HCT116 (cell line): ENCODE data around the gene MEIOB. TPM values are rescaled to one million over a fixed set of nuclear protein-coding genes. Genes with fewer than 3 reads are reported as not detected.

Experiments used
- ATAC-seq: fragments of 200-7000 bp; cut with Tn5 transposase; 2 replicates; pipeline ENCODE4 v1.9.1; 2020; ENCODE audit warnings: mild to moderate bottlenecking, moderate library complexity
- BruUV-seq: library from RNA; stranded (reverse); fragments of 400-500 nt; replicated peaks from 2 replicates; lab custom pipeline; 2021; lab: Mats Ljungman, UMichigan
- CTCF ChIA-PET: fragments of 300-600 bp; sonication (Branson Sonifier 250); formaldehyde crosslinking; loops from one replicate; lab custom pipeline; 2021; ENCODE audit warnings: antibody characterized with exemption; lab: Charles Lee
- POLR2A ChIA-PET: fragments of 300-600, 350-600 bp; sonication (Branson Sonifier 250); formaldehyde crosslinking; loops from one replicate; lab custom pipeline; 2021; ENCODE audit warnings: antibody characterized with exemption; lab: Charles Lee
- RAD21 ChIA-PET, 2 experiments: fragments of 300-600 bp; sonication (Branson Sonifier 250); formaldehyde crosslinking; loops; one replicate each; lab custom pipeline; 2023; ENCODE audit warnings: low total read pairs in 2 of 2; ENCODE audit not compliant: uncharacterized antibody in 2 of 2, unreplicated experiment in 2 of 2, low non-redundant PET in 1 of 2; lab: Charles Lee
- DNase-seq: peaks from one replicate; pipeline ENCODE4 v3.0.0-alpha.2; 2010; ENCODE audit warnings: low read depth, low spot score
- H2AFZ ChIP-seq: fragments of 200-600 bp; shearing (Covaris generic), sonication (generic); 2 replicates; pipeline ENCODE4 v1.6.1; 2017; ENCODE audit warnings: low read depth, mixed run types, mixed read lengths, antibody characterized with exemption, low read length; ENCODE audit not compliant: poor library complexity, severe bottlenecking
- H3K27ac ChIP-seq: 2 replicates; pipeline ENCODE4 v1.5.1; 2012; ENCODE audit warnings: low read depth, low read length
- H3K27me3 ChIP-seq: fragments of 200-600 bp; sonication (generic); 2 replicates; pipeline ENCODE4 v1.6.1; 2016; ENCODE audit warnings: mixed run types, low read length, mixed read lengths; ENCODE audit not compliant: insufficient read depth
- H3K36me3 ChIP-seq, 2 experiments: fragments of 200-500 bp in 1 of 2; fragments of 200-600 bp in 1 of 2; sonication (Bioruptor generic) in 1 of 2; sonication (generic) in 1 of 2; 2 replicates each; pipeline versions ENCODE4 v1.5.1 to v1.6.1; 2014 to 2016; ENCODE audit warnings: low read length in 2 of 2, inconsistent platforms in 1 of 2, mixed read lengths in 1 of 2, mixed run types in 1 of 2; ENCODE audit not compliant: insufficient read depth in 2 of 2, control insufficient read depth in 1 of 2
- H3K4me1 ChIP-seq, 2 experiments: fragments of 200-600 bp in 1 of 2; sonication (generic) in 1 of 2; 2 replicates each; pipeline versions ENCODE4 v1.5.1 to v1.6.1; 2012 to 2017; ENCODE audit warnings: low read length in 2 of 2, inconsistent platforms in 1 of 2, mild to moderate bottlenecking in 1 of 2, mixed read lengths in 1 of 2, mixed run types in 1 of 2, moderate library complexity in 1 of 2; ENCODE audit not compliant: insufficient read depth in 2 of 2, control insufficient read depth in 1 of 2
- H3K4me2 ChIP-seq: fragments of 200-600 bp; sonication (generic); 2 replicates; pipeline ENCODE4 v1.6.1; 2017; ENCODE audit warnings: mixed run types, low read length, mixed read lengths
- H3K4me3 ChIP-seq, 2 experiments: fragments of 200-600 bp in 1 of 2; sonication (generic) in 1 of 2; replicated peaks in 1 of 2; 2 replicates each; pipeline ENCODE4 v1.5.1; 2011 to 2016; ENCODE audit warnings: low read length in 2 of 2, control low read depth in 1 of 2, low read depth in 1 of 2, mild to moderate bottlenecking in 1 of 2, mixed read lengths in 1 of 2, mixed run types in 1 of 2
- H3K79me2 ChIP-seq: fragments of 200-600 bp; sonication (generic); 2 replicates; pipeline ENCODE4 v1.6.1; 2017; ENCODE audit warnings: mild to moderate bottlenecking, mixed run types, low read length, moderate library complexity, mixed read lengths; ENCODE audit not compliant: insufficient read depth
- H3K9ac ChIP-seq: fragments of 200-600 bp; sonication (generic); 2 replicates; pipeline ENCODE4 v1.6.1; 2016; ENCODE audit warnings: low read length, mixed read lengths
- H3K9me2 ChIP-seq: fragments of 200-600 bp; sonication (generic), shearing (Covaris generic); 2 replicates; pipeline ENCODE4 v1.6.1; 2017; ENCODE audit warnings: mixed run types, mild to moderate bottlenecking, moderate library complexity; ENCODE audit not compliant: insufficient read depth
- H3K9me3 ChIP-seq, 2 experiments: fragments of 200-500 bp in 1 of 2; fragments of 200-600 bp in 1 of 2; sonication (Bioruptor generic) in 1 of 2; sonication (generic) in 1 of 2; 2 replicates each; pipeline ENCODE4 v1.6.1; 2014 to 2017; ENCODE audit warnings: low read length in 2 of 2, mixed read lengths in 2 of 2, inconsistent platforms in 1 of 2, low read depth in 1 of 2, mild to moderate bottlenecking in 1 of 2, mixed run types in 1 of 2, moderate library complexity in 1 of 2; ENCODE audit not compliant: control insufficient read depth in 1 of 2, insufficient read depth in 1 of 2
- H4K20me1 ChIP-seq: fragments of 200-600 bp; sonication (generic), shearing (Covaris generic); 2 replicates; pipeline ENCODE4 v1.6.1; 2017; ENCODE audit warnings: mixed run types, mild to moderate bottlenecking, moderate library complexity; ENCODE audit not compliant: insufficient read depth
- CBX3 ChIP-seq: IDR thresholded peaks from 2 replicates; pipeline ENCODE4 v1.6.1; 2012; ENCODE audit warnings: low read depth
- CEBPB ChIP-seq: IDR thresholded peaks from 2 replicates; pipeline ENCODE4 v1.6.1; 2012; ENCODE audit warnings: low read depth
- CTCF ChIP-seq, 3 experiments: fragments of 200-600 bp in 1 of 3; sonication (generic) in 1 of 3; IDR thresholded peaks in 2 of 3; conservative IDR thresholded peaks in 1 of 3; 2 replicates each; pipeline ENCODE4 v1.5.1; 2012 to 2017; ENCODE audit warnings: low read depth in 2 of 3, low read length in 2 of 3, antibody characterized with exemption in 1 of 3, borderline replicate concordance in 1 of 3, control low read depth in 1 of 3, mild to moderate bottlenecking in 1 of 3, mixed read lengths in 1 of 3, mixed run types in 1 of 3, moderate library complexity in 1 of 3; ENCODE audit not compliant: insufficient read depth in 1 of 3
- ELF1 ChIP-seq: IDR thresholded peaks from 2 replicates; pipeline ENCODE4 v1.6.1; 2012; ENCODE audit warnings: low read depth, borderline replicate concordance
- EZH2 ChIP-seq: fragments of 200-600 bp; sonication (generic); IDR thresholded peaks from 2 replicates; pipeline ENCODE4 v1.6.1; 2017; ENCODE audit warnings: antibody characterized with exemption, mixed run types
- FOSL1 ChIP-seq: IDR thresholded peaks from 2 replicates; pipeline ENCODE4 v1.6.1; 2012; ENCODE audit warnings: low read depth
- JUND ChIP-seq: IDR thresholded peaks from 2 replicates; pipeline ENCODE4 v1.6.1; 2012
- POLR2A ChIP-seq: IDR thresholded peaks from 2 replicates; pipeline ENCODE4 v1.7.0; 2011; ENCODE audit warnings: borderline replicate concordance; ENCODE audit not compliant: insufficient read depth, insufficient read length; ENCODE audit errors: extremely low read depth
- RAD21 ChIP-seq: IDR thresholded peaks from 2 replicates; pipeline ENCODE4 v1.6.1; 2012; ENCODE audit warnings: low read depth, mild to moderate bottlenecking
- SIN3A ChIP-seq: IDR thresholded peaks from 2 replicates; pipeline ENCODE4 v1.6.1; 2012; ENCODE audit warnings: low read depth
- SRF ChIP-seq: IDR thresholded peaks from 2 replicates; pipeline ENCODE4 v1.6.1; 2012; ENCODE audit warnings: low read depth
- YY1 ChIP-seq: IDR thresholded peaks from 2 replicates; pipeline ENCODE4 v1.6.1; 2011; ENCODE audit warnings: low read length, low read depth, moderate library complexity, mild to moderate bottlenecking; ENCODE audit not compliant: insufficient replicate concordance; ENCODE audit errors: extremely low read depth
- ZFX ChIP-seq: fragments of 450-650 bp; IDR thresholded peaks from 2 replicates; pipeline ENCODE4 v1.6.1; 2017
- ZNF274 ChIP-seq: fragments of 200-500 bp; sonication (Bioruptor generic); IDR thresholded peaks from 2 replicates; pipeline ENCODE4 v1.6.1; 2014; ENCODE audit warnings: mild to moderate bottlenecking, low read depth, low read length, inconsistent platforms
- intact Hi-C: fragments of 100-400 bp; cut with micrococcal nuclease; formaldehyde crosslinking; loops from 2 replicates; pipeline ENCODE4 v1.10.0; 2022
- total RNA-seq: library from RNA; stranded (reverse); gene quantifications from one replicate; pipeline ENCODE4 v1.2.1, GENCODE V29; 2021; ENCODE audit not compliant: unreplicated experiment
- TF ChIP-seq, protein P1 (sequence below): IDR thresholded peaks from 2 replicates; pipeline ENCODE4 v1.6.1; 2012
- TF ChIP-seq, protein P2 (sequence below): IDR thresholded peaks from 2 replicates; pipeline ENCODE4 v1.6.1; 2012
- TF ChIP-seq, protein P3 (sequence below): IDR thresholded peaks from 2 replicates; pipeline ENCODE4 v1.6.1; 2012; ENCODE audit warnings: low read depth

Gene MEIOB
- total RNA-seq, 1 experiment from 2014 or later = 0.59 TPM

DNA sequence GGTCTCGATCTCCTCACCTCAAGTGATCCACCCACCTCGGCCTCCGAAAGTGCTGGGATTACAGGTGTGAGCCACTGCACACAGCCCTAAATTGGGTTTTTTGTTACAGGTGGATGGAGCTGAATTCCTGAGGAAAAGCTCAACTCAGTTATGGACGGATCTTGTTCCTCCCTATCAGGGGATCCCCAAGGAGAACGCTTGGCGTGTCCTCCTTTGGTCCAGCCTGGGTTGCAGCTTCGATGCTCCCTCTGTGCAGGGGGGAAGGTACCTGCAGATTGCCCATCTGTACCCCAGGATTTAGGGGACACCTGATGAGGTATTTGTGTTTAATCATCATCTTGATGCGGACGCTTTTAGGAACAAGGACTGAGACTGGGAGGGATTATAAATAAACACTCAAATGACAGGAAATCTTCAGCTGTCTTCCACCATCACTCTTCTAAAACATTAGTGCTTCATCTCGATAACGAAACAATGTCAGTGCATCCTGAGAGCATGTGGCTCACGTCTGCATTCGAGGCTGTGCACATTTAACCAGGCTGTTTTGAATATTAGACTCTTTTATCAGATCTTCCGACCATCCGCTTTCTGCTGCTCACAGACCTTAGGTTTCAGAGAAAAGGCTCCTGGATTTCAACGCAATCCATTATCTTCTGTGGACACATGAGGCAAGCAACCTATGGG is 18.2 kb upstream of the MEIOB start:
- intact Hi-C loops = no loop called here
- Histone ChIP-seq H3K4me3 (no peak overlapping the region), H3K9me3 (no peaks in the 10 kb centered on the region), H3K27me3 (peaks cover 15% of the 10 kb centered on the region; the same call in 1 of the 2 replicates), H3K9me2 (no peaks in the 10 kb centered on the region), H3K9ac (no peak overlapping the region), H3K79me2 (no peaks in the 10 kb centered on the region), H2AFZ (no peak overlapping the region), H3K4me1 (no peaks in the 10 kb centered on the region), H3K4me2 (no peak overlapping the region), H3K27ac (no peak overlapping the region), H3K36me3 (no peaks in the 10 kb centered on the region), H4K20me1 (no peaks in the 10 kb centered on the region)
- TF ChIP-seq, protein P1, sequence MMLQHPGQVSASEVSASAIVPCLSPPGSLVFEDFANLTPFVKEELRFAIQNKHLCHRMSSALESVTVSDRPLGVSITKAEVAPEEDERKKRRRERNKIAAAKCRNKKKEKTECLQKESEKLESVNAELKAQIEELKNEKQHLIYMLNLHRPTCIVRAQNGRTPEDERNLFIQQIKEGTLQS = no peak
- no peak for TF ChIP-seq RAD21
- no peak for TF ChIP-seq SRF
- TF ChIP-seq ELF1 = no peak
- TF ChIP-seq JUND = no peak
- TF ChIP-seq SIN3A = no peak
- no peak for TF ChIP-seq ZFX
- TF ChIP-seq EZH2 = no peak
- no peak for TF ChIP-seq ZNF274
- TF ChIP-seq, protein P2, sequence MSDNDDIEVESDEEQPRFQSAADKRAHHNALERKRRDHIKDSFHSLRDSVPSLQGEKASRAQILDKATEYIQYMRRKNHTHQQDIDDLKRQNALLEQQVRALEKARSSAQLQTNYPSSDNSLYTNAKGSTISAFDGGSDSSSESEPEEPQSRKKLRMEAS = no peak
- no peak for TF ChIP-seq CBX3
- no peak for TF ChIP-seq POLR2A
- TF ChIP-seq, protein P3, sequence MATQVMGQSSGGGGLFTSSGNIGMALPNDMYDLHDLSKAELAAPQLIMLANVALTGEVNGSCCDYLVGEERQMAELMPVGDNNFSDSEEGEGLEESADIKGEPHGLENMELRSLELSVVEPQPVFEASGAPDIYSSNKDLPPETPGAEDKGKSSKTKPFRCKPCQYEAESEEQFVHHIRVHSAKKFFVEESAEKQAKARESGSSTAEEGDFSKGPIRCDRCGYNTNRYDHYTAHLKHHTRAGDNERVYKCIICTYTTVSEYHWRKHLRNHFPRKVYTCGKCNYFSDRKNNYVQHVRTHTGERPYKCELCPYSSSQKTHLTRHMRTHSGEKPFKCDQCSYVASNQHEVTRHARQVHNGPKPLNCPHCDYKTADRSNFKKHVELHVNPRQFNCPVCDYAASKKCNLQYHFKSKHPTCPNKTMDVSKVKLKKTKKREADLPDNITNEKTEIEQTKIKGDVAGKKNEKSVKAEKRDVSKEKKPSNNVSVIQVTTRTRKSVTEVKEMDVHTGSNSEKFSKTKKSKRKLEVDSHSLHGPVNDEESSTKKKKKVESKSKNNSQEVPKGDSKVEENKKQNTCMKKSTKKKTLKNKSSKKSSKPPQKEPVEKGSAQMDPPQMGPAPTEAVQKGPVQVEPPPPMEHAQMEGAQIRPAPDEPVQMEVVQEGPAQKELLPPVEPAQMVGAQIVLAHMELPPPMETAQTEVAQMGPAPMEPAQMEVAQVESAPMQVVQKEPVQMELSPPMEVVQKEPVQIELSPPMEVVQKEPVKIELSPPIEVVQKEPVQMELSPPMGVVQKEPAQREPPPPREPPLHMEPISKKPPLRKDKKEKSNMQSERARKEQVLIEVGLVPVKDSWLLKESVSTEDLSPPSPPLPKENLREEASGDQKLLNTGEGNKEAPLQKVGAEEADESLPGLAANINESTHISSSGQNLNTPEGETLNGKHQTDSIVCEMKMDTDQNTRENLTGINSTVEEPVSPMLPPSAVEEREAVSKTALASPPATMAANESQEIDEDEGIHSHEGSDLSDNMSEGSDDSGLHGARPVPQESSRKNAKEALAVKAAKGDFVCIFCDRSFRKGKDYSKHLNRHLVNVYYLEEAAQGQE = no peak
- TF ChIP-seq FOSL1 = no peak
- no peak for TF ChIP-seq CTCF (IDR thresholded peaks at IDR 0.05 in 2 of 3, conservative IDR thresholded peaks at IDR 0.05 in 1 of 3; ENCODE audit: borderline replicate concordance in 1 of 3, insufficient read depth in 1 of 3, low read depth in 2 of 3, low read length in 2 of 3)
- no peak for TF ChIP-seq YY1
- no peak for TF ChIP-seq CEBPB
- POLR2A ChIA-PET = no interaction called here
- ATAC-seq = no peak
- no peak for DNase-seq
- CTCF ChIA-PET = no interaction called here
- BruUV-seq = no TSS peak
- RAD21 ChIA-PET = no interaction called here
